ENCODE measurements around the gene EEF2KMT. TPM values are rescaled to one million over a fixed set of nuclear protein-coding genes. Genes with fewer than 3 reads are reported as not detected.
A peak's percentile ranks its signal among the peaks of the same experiment; 100 is the strongest.
"Not testable (repeated sequence)": the region's sequence is repeated elsewhere in the genome, so short reads cannot be mapped to it uniquely, and the experiment has no call there.

Gene EEF2KMT
- total RNA-seq, 1 donor from 2014 or later = 8.7 TPM

DNA sequence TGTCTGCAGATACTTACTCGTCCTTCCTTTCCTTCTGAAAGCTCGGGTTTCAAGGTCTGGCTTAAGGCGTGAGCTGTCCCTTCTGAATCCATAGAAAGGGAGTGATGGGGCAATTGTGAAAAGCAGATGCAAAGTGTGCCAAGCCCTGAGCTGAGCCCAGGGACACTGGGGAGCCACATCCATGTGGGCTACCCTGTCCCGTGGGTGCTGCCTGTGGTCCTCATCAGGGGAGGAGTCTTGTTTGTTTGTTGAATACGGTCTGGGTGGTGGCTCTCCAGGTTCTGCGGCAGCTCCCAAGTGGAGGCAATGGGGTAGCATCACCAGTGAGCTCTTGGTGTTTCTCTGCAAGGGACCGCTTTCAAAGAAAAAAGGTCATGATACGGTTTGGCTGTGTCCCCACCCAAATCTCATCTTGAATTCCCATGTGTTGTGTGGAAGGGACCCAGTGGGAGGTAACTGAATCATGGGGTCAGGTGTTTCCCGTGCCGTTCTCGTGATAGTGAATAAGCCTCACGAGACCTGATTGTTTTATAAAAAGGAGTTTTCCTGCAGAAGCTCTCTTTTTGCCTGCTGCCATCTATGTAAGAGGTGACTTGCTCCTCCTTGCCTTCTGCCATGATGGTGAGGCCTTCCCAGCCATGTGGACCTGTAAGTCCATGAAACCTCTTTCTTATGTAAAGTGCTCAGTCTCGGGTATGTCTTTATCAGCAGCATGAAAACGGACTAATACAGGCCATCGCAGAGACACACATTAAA, 27.0 kb downstream of the EEF2KMT start:
- DNase-seq (ENCODE audit: low read depth in 2 of 2) = no peak

DNA sequence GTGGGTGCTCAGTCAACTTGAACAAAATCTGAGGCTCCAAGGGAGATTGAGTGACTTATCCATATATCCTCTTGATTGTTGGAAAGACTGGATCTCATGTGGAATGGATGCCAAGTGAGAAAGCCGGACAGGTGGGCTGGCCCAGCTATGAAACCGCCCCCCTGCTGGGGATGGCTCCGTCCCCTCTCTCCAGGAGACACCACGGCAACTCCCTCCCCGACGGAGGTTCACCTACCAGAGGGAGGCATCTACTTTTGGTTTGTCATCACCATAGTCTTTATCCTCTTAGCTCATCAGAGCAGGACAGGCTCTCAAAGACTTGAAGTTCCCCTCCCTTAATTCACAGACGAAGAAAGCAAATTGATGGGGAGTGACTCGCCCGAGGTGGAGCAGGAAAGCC, 27.7 kb downstream of the EEF2KMT start:
- DNase-seq (ENCODE audit: low read depth in 2 of 2) = no peak

DNA sequence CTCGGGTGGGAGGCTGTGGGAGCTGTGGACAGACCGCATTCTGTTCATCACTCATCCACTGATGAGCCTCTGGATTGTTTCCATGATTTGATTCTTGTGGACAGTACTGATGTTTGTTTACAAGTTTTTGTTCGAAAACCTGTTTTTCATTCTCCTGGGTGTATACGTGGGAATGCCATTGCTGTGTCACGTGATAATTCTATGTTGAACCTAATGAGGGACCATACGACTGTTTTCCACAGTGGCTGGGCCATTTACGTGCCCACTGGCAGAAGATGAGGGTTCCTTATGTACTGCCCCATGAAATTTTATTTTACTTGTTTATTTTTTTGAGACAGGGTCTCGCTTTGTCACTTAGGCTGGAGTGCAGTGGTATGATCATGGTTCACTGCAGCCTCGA, 28.5 kb downstream of the EEF2KMT start:
- DNase-seq (ENCODE audit: low read depth in 2 of 2) = no peak

DNA sequence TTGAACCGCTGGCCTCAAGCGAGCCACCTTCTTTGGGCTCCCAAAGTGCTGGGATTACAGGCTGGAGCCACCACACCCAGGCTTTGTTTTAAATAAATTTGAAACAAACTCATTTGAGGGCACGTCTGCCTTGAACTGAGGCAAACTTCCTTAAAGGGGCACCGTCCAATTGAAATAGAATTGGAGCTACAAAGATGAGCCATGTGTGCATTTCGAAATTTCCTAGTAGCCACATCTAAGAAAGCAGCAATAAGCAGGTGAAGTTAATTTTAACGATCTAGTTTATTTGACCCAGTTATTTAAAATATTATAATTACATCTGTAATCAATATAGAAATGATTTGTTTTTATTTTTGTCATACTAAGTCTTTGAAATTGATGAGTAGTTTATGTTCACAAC, 31.1 kb downstream of the EEF2KMT start:
- no peak for DNase-seq (ENCODE audit: low read depth in 2 of 2)

DNA sequence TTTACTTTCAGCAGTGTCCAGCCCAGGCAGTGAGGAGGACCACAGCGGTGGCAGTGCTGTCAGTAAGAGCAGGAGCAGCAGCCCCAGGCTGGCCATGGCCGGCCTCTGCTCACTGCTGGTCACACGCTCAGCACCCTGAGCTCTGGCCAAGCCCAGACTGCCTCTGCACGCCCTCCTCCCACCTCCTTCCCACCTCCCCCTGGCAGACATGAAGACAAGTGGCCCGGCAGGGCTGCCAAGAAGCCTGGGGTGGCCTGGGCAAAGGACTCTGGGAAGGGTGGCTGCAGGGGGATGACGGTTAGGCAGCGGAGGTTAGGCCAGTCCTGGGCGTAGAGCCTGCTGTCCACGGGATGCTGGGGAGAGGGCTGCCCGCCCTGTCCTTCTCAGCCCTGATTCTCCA, 31.8 kb downstream of the EEF2KMT start, which contains the start of gene C16orf89:
C16orf89 (minus strand) TSS at position 144 of the 400 bp plus-strand sequence; CDS start at position 96, 48 bp downstream.
- DNase-seq (ENCODE audit: low read depth in 2 of 2) = no peak

DNA sequence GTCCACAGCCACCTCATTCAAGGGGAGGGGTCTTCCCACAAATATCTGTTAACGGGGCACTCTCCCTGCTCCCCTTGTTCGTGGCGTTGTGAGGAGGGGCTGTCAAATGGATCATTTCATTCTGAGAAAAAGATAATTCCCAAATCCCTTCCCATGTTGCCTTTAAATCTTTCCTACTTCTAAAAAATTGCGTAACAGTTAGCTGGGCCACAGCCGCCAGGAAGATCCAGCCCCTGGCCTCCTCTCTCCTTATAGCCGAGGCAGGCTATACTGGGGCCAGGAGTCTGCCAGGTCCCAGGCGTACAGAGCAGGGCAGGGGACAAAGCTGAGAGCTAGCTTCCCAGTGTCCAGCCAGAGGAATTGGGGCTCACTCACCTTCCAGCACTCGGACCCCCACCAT, 32.3 kb downstream of the EEF2KMT start:
- DNase-seq (ENCODE audit: low read depth in 2 of 2) = no peak

DNA sequence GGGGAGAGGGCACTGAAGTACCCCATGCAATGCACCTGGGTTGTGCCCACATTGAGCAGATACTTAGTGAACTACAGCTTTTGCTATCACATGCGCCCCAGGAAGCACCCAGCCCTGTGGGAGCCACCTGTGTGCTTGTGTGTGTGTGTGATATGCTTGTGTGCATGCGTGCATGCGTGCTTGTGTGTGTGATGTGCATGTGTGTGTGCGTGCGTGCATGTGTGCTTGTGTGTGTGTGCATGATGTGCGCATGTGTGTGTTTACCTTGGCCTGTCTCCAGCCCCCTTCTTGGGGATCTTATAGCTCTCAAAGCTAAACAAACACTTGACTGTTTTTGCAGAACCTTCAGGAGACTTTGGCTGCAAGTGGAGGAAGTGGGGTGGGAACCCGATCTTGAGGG, 32.7 kb downstream of the EEF2KMT start:
- no peak for DNase-seq (ENCODE audit: low read depth in 2 of 2)

DNA sequence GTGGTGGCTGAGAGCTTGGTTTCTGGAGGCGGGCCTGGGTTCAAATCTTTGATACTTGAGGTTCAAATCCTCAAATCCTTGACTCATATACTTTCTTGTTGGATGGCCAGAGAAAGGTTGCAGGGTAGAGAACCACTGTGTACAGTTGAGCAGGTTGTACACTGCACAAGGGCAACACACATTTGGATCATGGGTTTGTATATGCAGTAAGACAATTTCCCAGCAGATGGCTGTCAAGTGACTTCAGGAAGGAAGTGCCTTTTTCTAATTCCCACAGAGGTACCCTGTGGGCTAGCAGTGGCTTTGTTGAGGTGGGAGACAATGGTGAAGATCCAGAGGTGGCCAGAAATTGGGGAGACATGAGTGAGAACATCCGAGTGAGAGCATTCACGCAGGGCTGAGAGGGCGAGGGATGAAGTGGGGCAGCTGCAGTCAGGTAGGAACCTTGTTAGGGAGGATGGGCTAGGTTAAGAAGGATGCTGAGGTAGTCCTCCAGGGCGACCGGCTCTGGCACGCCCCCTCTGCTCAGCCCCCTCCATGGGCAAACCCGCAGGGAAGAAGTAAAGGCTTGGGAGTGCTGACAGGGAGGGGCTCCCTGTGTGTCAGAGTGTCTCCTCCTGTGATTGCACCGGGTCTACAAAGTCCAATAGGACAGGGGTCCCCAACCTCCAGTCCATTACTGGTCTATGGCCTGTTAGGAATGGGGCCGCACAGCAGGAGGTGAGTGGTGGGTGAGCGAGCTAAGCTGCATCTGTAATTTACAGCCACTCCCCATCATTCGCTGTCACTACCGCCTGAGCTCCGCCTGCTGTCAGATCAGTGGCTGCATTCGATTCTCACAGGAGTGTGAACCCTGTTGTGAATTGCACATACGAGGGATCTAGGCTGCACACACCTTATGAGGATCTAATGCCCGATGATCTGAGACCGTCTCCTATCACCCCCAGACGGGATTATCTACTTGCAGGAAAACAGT, 34.5 kb downstream of the EEF2KMT start:
- no peak for DNase-seq (ENCODE audit: low read depth in 2 of 2)

DNA sequence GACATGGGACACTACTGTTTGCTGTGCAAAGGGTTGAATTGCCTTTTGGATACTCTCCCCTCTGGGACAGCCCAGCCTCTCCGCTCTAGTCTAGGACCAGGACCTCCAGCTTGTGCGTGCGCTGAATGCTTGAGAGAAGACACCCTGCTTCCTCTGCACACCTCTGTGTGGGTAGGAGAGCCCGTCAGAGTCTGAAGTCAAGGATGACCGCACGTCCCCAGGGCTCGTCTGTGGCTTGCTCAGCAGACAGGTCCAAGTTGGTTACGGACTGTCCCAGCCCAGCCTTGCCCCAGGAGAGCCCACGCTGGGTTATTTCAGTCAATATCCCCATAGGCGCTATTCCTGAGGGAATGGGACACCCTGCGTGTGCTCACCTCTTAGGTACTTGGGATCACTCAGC, 35.5 kb downstream of the EEF2KMT start:
- no peak for DNase-seq (ENCODE audit: low read depth in 2 of 2)

DNA sequence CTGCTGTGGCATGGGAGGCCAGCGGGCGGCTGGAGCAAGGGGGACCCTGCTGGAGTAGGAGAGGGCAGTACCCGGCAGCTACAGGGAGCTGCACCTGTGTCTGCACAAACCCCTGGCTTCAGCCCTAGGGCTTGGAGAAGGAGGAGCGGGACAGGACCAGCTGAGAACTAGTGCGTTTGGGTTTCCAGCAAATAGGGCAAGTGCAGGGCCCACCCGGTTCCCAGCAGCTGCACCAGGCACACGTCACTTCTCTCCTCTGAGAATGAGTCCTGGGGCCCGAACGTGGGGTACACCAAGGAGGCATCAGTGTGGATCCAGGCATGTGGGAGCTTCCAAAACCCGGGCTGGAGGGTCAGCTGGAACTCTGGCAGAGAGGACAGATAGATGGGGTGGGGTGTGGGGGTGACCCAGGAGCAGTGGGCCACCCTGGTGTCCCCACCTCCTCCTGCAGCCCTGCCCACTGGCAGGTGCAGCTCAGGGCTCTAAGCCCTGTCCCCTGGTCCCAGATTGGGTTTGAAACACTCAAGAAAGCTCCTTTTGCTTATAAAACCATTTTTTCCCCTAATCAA, 37.4 kb downstream of the EEF2KMT start:
- no peak for DNase-seq (ENCODE audit: low read depth in 2 of 2)

DNA sequence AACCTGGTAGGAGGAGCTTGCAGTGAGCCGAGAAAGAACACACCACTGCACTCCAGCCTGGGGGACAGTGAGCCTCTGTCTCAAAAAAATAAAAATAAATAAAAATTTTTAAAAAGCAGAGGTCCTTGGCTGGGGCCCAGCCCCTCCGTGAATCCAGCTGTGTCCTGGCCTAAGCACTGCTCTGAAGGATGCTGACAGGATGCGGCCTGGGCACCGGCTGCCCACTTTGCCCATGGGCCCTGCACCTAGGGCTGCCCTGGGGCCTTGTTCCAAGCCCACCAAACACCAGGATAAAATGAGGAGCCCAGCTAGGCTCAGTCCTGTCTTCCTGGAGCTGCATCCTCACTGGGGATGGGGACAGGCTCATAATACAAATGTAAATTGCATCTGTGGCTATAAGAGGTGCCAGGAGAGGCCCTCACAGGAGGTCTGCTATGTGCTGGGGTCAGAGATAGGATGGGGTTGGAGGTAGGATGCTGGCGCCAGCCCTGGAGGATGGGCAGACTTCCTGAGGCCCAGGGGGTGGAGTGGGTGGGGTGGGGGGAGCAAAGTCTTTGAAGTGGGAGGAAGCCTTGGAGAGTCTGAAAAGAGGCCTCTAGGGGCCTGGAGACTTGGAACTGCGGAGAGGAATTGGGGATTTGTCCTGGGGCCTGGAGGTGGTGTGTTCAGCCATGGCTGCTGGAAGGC, 38.1 kb downstream of the EEF2KMT start:
- no peak for DNase-seq (ENCODE audit: low read depth in 2 of 2)

DNA sequence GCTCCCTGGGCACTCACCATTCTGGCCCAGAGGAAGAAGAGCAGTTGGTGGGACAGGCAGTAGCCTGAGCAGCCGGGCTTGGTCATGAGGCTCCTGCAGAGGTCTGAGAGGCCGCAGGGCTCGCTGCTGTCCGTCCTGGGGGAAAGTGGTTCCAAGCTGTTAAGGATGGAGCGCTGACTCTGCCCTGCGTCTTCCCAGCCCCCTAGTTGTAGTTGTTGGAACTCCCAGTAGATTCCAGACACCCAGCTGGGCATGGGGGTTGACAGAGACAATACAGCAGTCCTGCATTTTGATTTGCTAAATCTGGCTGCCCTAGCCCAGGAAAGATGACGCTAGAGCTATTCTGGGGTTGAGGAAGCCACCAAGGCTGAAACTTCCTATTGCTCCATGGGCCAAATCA, 39.1 kb downstream of the EEF2KMT start:
- DNase-seq (ENCODE audit: low read depth in 2 of 2) = peak; percentile 34 to 67

DNA sequence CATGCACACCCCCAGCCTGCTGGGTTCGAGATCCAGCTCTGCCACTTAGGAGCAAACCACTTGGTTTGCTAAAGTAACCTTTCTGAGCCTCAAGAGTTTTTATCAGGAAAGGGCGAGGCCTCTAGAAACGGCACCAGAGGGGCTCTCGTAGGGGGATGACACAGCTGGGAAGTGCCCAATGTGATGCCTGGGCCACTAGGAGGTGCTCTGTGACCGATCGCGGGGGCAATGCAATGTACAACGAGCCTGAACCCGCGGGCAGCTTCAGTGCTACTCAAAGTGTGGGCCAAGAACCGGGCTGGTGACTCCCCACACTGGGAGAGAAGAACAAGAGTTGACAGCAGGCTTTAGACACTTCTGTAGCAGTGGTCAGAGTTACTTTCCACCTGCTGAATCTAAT, 41.2 kb downstream of the EEF2KMT start:
- DNase-seq (ENCODE audit: low read depth in 2 of 2) = peak; percentile 31 to 52

DNA sequence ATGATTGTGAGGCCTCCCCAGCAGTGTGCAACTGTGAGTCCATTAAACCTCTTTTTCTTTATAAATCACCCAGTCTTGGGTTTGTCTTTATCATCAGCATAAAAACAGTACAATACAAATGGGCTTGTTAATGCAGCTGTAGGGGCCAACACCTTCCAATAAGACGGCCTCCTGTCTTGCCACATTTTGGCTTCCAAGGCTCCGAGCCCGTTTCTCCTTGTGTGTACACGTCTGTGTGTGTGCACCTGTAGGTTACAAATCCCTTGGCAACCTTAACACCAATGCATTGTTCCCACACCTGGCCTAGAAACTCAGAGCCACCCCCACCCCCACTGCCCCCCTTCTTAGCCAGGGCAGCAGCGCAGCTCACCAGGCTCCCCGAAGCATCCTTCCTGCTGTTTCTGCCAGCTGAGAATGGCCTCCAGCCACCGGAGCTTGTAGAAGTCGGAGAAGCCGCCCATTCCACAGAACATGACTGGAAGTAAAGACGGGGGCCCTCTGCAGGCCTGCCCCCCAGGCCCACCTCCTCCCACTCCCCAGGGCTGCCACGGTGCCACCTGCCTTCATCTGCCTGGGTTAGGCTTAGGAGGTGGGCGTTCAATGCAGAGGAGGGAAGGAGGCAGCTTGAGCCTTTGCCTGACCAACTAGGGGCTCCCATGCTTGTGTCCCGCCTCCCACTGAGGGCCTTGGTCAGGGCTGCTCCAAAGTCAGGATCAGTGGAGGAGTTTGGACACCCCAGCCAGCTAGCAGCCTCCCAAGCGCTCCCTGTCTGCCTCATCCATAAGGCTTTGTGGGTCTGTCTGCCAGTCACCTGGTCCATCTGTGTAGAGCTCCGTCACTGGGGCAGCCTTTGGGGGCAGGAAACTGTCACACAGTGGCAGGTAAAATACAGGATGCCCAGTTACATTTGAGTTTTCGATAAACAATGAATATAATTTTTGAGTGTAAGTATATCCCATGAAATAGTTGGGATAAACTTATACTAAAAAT, 42.4 kb downstream of the EEF2KMT start:
- no peak for DNase-seq (ENCODE audit: low read depth in 2 of 2)

DNA sequence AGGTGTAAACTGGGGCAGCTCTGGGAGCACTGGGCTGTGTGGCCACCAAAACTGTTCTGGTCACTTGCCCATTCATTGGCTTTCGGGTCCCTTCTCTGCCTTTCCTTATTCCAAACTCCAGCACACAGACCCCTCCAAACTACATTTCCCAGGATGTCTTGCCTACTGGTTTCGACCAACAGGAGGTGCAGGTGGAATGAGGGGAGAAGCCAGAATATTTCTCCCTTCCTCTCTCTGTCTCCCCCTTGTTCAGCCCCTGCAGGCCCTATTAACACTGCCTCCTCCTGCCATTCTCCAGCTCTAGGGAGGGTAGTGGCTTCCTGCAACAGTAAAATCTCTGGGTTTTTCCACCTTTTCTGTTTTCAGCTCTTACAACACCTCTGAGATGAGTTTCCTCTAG, 50.7 kb downstream of the EEF2KMT start:
- DNase-seq (ENCODE audit: low read depth in 2 of 2) = no peak

DNA sequence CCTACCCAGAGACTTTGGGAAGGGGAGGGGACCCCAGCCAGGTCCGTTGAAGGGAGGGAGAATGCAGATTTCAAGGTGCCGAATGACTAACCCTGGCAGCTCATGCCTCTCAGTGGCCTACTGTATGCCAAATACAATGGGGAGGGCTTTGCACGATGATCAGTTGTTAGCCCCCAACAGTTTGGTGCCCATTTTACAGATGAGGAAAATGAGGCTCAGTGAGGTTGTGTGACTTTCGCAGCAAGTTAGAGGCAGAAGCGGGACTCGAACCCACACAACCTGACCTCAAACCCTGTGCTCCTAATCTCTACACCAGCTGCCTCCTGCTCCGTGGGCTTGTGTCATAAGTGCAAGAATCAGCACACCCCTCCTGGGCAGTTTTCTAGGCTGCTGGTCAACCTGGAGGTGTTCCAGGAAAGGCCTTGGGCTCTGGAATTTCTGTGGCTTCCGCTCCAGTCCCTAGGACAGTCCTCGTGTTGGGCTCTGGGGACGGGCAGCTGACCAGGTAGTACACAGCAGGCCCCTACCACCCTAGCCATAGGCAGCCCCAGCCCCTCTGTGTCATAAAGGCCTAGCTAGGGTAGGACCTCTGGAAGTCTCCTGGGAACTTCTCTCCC, 52.0 kb downstream of the EEF2KMT start:
- no peak for DNase-seq (ENCODE audit: low read depth in 2 of 2)

DNA sequence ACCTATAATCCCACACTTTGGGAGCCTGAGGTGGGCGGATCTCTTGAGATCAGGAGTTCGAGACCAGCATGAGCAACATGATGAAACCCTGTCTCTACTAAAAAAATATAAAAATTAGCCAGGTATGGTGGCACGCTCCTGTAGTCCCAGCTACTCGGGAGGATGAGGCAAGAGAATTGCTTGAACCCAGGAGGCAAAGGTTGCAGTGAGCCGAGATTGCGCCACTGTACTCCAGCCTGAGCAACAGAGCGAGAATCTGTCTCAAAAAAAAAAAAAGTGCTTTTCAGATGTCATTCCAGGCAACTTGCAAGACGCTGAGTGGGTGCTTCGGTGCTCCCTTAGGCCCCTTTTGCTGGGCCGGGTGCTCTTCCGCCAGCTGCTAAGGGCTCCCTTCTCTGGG, 53.0 kb downstream of the EEF2KMT start:
- not testable (repeated sequence) for DNase-seq (ENCODE audit: low read depth in 2 of 2)

DNA sequence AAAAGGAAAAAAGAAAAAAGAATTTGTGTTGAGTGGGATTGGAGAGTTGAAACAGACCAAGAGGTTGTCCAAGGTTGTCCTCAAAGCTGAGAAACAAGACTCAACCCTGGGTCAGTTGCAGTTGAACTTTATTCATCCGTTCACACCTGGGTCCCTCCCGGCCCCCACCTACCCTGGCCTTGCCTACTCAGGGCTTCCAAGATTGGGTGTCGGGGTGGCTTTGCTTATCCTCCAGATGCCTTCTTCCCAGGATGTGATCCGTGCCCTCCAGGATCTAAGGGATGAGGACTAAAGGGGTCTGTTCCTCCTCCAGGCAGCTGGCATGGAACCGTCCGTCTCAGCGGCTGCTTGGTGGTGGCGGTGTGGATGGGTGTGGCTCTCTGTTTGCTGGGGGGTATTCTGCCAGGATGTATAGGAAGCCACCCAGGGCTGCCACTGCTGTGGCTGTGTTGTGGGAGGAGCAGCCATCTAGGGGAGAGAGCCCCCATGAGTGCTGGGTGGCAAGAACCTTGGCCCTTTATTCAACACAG, 53.5 kb downstream of the EEF2KMT start:
- no peak for DNase-seq (ENCODE audit: low read depth in 2 of 2)

DNA sequence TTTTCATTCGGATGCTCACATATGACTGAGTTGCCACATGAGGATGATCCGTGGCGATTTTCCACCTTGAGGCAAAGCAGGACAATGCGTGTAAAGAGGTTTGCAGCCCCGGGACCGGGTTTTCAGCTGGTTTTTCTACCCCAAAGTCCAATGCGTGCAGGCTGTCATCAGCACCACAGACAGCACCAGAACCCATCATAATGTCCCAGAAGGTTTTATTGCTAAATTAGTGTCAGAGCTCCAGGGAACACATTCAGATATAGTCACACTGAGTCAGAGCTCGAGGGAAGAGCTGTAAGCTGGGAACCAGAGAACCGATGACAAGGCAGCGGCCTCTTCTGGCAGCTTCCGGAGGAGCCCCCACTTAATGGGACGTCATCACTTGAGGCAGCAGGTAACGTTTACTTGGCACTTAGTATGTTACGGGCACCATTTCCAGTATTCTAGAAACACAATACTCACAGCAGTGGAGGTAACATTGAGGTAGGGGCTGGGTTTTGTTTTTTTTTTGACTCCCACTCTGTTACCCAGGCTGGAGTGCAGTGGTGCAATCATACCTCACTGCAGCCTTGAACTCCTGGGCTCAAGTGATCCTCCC, 54.9 kb downstream of the EEF2KMT start:
- DNase-seq (ENCODE audit: low read depth in 2 of 2) = no peak
